ENCODE data around the gene RCAN1. TPM values are rescaled to one million over a fixed set of nuclear protein-coding genes. Genes with fewer than 3 reads are reported as not detected.

Gene RCAN1
- total and polyA plus RNA-seq, 2 of the 4 experiments (the other 2 are of a cell fraction) = 53.5 to 175 TPM

DNA sequence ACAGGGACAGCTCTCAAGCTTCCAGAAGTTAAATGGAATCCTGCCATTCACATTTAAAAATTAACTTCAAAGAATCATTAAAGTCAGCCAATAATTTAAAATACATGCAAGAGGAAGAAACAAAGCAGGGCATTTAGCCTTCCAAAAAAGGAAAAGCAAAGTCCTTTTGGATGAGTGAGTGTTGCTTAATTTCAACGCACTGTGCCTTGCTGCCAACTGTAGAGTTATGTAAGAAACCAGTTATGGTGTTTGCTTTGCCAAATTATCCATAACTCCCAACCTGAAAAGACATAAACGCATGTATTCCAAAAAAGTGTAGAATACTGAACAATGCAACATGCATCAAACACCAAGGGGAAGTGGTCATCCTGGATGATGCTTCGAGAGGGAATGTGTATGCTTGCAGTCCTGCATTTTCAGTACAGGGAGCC lies 86.8 kb downstream of the RCAN1 start:
- H2BK20ac ChIP-seq (ENCODE audit: low read depth, low read length) = peak overlapping the region; percentile 90
- no peak for ATAC-seq (ENCODE audit: low read depth)
- ChIA-PET CTCF (no interaction called here), POLR2A (ENCODE audit: unreplicated experiment) (no interaction called here)
- peaks cover 3% of the 10 kb centered on the region for H3K36me3 ChIP-seq (ENCODE audit: control insufficient read depth, insufficient read depth, low read length)
- H2BK15ac ChIP-seq (ENCODE audit: low read depth, low read length) = peak overlapping the region; percentile 97
- no peak overlapping the region for H3K4me3 ChIP-seq (ENCODE audit: insufficient read depth, low read depth, low read length)
- peak overlapping the region; percentile 20; the same call in 1 of the 2 replicates for H3K56ac ChIP-seq (ENCODE audit: extremely low read depth, insufficient read depth, low read length)
- H3K4ac ChIP-seq (ENCODE audit: low read depth, low read length) = peak overlapping the region; percentile 77
- DNase-seq = peak; percentile 51
- dilution Hi-C loops (cut with HindIII; ENCODE audit: low sequenced_read_pairs, unreplicated experiment) (no loop called here), intact Hi-C loops (cut with micrococcal nuclease) (loop anchor here (5.0 kb wide), 1 partner anchor 74 kb away; no protein-coding TSS in a partner anchor), in situ Hi-C loops (cut with MboI; ENCODE audit: low sequenced_read_pairs) (no loop called here)
- no peak overlapping the region; the same call in 1 of the 2 replicates for H4K5ac ChIP-seq (ENCODE audit: low read depth, low read length)
- peaks cover 3 to 40% of the 10 kb centered on the region in 2 experiments; a peak in 3 of 4 replicates for H3K79me1 ChIP-seq (ENCODE audit: low read depth in 1 of 2, low read length in 2 of 2)
- peak overlapping the region; percentile 27 for H2AFZ ChIP-seq (replicated peaks; ENCODE audit: low read length, poor library complexity)
- TF ChIP-seq CEBPB (IDR thresholded peaks at IDR 0.05; ENCODE audit: low read depth, low read length) (peak; percentile 16; the same call in 1 of the 2 replicates), RCOR1 (IDR thresholded peaks at IDR 0.05; ENCODE audit: insufficient replicate concordance, low read length) (no peak)
- peak overlapping the region; percentile 80 for H2BK120ac ChIP-seq (ENCODE audit: low read depth, low read length)
- peak overlapping the region; percentile 44; the same call in 1 of the 2 replicates for H3K23ac ChIP-seq (ENCODE audit: low read depth, low read length)
- no peak overlapping the region for H2AK9ac ChIP-seq (replicated peaks; ENCODE audit: low read depth, low read length, poor library complexity)
- H3K9me1 ChIP-seq (ENCODE audit: insufficient read depth, low read length) = peaks cover 3% of the 10 kb centered on the region; the same call in 1 of the 2 replicates
- no peak overlapping the region; the same call in 1 of the 2 replicates for H3K4me2 ChIP-seq (ENCODE audit: low read depth, low read length)
- peaks cover 6% of the 10 kb centered on the region for H3K4me1 ChIP-seq (ENCODE audit: control insufficient read depth, insufficient read depth, low read length)
- no peak overlapping the region for H3K9ac ChIP-seq (ENCODE audit: low read depth, low read length)
- BruUV-seq (replicated peaks) = no TSS peak
- 0 out of 2 replicates have a peak overlapping the region, but pooled peaks have one; percentile 1 for H3K27ac ChIP-seq (ENCODE audit: insufficient read depth, low read length)
- H3K9me3 ChIP-seq (ENCODE audit: control insufficient read depth, insufficient read depth, low read length) = no peaks in the 10 kb centered on the region
- H4K8ac ChIP-seq (ENCODE audit: low read depth in 2 of 2, low read length in 2 of 2) = peak overlapping the region; percentile 47 to 55; a peak in 3 of 4 replicates
- H3K18ac ChIP-seq (ENCODE audit: low read depth, low read length) = peak overlapping the region; percentile 74
- no peaks in the 10 kb centered on the region for H3K27me3 ChIP-seq (ENCODE audit: control insufficient read depth, insufficient read depth, low read length)
- peak overlapping the region; percentile 72 for H2BK5ac ChIP-seq (ENCODE audit: low read depth, low read length, poor library complexity, severe bottlenecking)
- peak overlapping the region; percentile 31 for H4K91ac ChIP-seq (ENCODE audit: insufficient read depth, low read depth, low read length)
- no CpG with 5 or more reads among the region's 3 CpGs for WGBS, 2 experiments (ENCODE audit: extremely low coverage in 2 of 2, insufficient read length in 1 of 2)
- H3K14ac ChIP-seq (replicated peaks; ENCODE audit: low read depth, low read length) = peak overlapping the region; percentile 53
- H4K20me1 ChIP-seq (ENCODE audit: insufficient read depth, low read length) = peaks cover 13% of the 10 kb centered on the region
- H2AK5ac ChIP-seq (ENCODE audit: low read depth, low read length) = peak overlapping the region; percentile 86

All from IMR-90 (cell line).